Effector CD4-positive, alpha-beta T cell (primary cell): ENCODE results near the gene ISOC2.
A peak's percentile ranks its signal among the peaks of the same experiment; 100 is the strongest.
"Not testable (repeated sequence)": the region's sequence is repeated elsewhere in the genome, so short reads cannot be mapped to it uniquely, and the experiment has no call there.

ENCODE experiments used
- DNase-seq: peaks from one replicate; pipeline ENCODE4 v3.0.0-alpha.2; 2020

Gene ISOC2

DNA sequence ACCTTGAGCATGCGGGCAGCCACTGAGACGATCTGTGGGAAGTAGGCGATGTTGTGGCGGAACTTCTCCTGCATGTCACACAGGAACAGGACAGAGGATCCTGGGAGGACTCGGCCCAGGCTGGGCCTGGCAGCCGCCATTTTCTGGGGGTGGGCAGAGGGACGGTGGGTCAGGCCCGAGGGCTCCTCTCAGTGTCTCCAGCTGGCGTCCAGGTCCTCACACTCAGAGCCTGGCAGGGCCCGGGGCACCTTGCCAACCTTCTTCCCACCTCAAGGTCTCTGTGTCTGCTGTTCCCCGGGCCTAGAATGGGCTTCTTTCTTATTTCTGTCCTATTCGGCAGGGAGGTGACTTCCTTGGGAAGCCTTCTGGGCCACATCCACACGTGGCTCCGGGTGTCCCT lies 5.1 kb downstream of the ISOC2 start:
- DNase-seq = no peak

DNA sequence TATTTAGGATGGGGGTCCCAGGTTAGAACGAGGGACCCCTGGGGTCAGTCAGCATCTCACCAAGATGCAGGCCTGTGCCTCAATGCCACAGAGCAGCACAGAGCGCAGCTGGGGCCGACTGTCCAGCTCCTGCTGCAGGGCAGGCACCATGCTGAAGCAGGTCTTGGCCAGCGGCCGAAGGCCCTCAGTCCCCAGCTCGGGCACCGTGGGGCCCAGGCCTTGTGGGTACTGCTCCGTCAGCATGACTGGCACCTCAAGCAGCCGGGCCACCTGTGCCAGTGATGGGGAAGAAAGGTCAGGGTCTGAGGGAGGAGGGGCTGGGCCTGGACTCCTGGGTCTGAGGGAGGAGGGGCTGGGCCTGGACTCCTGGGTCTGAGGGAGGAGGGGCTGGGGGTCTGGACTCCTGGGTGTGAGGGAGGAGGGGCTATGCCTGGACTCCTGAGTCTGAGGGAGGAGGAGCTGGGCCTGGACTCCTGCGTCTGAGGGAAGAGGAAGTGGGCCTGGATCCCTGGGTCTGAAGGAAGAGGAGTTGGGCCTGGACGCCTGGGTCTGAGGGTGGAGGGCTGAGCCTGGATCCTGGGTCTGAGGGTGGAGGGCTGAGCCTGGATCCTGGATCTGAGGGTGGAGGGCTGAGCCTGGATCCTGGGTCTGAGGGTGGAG lies 5.7 kb downstream of the ISOC2 start:
- no peak for DNase-seq

DNA sequence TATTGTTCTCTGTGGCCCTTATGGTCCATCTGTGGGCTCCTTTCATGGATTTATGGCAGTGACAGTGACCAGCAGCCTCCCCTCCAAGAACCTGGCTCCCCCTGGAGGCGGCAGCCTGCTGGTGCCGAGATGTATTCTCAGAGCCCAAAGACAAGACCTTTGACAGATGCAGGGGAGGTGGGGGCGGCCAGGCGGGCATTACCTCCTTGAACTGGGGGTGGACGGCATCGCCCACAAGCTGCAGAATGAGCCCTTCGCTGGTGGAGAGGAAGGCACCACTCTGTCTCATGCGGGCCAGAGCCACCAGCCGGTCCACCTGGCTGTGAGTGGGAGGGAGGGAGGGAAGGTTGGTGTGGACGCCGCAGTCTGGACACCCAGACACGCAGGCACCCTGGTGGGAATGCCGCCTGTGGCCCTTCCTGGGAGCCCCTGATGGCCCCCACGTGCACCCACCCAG lies 6.6 kb downstream of the ISOC2 start:
- peak; percentile 23 for DNase-seq

DNA sequence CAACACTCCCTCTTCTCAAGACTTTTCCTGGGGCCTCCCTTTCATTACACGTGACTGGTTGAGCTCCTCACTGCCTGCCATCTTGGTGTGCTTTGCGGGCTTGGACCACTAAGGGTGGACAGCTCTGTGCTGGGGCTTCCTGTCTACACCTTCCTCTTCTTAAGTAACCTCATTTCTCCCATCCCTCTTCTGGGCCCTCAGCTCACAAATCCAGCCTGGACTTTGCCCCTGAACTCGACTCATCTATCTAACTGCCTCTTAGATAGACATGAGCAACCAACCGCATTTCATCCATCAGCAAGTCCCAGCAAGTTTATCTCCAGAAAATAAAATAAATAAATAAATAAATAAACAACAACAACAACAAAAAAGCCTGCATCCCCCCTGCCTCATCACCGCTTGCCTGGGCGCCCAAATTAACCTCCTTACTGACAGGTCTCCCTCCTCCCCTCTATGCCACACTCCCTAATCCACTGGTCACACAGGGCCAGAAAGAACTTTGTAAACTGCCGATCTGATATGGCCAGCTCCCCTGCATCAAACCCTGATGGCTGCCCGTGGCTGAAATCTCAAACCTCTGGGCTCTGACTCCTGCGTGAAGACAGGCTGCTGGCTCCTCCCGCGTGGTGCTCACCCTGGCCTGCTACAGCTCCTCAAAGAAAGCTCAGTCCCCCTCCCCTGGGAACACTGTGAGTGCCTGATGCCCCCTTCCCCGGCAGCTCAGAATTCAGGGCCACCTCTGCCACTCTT lies 7.8 kb downstream of the ISOC2 start:
- DNase-seq = no peak

DNA sequence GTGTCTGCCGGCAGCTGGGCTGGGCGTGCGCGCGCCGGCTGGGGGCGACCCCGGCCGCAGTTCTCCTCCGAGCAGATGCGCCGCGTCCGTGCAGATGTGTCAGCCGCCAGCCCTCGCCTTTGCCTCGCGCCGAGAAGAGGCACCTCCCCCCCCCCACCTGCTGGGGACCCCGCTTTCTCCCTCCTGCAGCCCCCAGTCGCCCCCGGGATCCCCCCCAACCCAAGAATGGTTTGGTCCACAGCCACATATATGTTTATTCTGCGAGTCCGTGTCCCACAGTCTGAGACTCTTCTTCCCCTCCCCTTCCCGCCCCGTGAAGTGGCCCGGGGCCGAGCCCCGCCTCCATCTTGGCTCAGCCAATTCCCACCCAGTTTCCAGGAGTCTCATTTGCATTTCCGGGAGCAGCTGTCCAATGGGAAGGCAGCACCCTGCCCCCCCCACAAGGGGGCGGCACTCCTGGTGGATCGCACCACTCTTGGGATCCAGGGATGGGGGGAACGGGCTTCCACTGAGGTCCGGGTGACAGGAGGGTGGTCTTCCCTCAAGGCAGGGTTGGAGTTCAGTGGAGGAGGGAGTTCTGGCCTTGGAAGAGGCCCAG lies 8.6 kb downstream of the ISOC2 start:
- no peak for DNase-seq

DNA sequence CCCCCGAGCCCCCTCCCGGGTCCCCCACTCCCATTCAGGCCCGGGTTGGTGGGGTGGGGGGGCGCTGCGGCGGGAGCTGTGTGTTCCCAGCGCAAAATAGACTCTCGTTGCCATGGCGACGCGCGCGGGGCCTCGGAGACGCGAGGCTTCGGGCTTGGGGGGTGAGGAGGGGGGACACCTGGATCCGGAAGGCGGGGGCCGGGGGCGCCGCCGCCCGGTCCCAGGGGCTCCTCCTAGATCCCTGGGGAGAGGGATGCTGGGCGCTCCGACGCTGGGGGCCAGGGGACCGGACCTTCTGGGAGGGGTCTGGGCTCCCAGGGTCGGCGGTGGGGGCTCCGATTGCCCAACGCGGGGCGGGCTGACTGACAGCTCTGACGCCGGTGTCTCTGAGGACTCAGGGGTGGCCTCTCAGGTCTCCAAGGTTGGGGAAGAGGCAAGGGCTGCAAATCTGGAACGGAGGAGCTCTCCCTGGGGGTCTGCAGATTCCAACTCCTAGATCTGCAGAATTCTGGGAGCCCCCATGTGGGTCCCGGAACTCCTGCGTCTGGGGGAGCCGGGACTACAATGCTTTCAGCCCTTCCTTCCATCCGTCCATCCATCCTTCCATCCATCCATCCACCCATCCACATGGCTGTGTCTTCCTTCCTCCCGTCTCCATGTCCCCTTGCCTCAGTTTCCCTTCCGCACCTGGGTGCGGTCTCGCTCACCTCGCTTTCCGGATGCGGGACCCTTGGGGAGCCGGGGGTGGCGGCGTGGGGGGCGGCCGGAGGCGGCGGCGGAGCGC lies 9.3 kb downstream of the ISOC2 start:
- DNase-seq = no peak

DNA sequence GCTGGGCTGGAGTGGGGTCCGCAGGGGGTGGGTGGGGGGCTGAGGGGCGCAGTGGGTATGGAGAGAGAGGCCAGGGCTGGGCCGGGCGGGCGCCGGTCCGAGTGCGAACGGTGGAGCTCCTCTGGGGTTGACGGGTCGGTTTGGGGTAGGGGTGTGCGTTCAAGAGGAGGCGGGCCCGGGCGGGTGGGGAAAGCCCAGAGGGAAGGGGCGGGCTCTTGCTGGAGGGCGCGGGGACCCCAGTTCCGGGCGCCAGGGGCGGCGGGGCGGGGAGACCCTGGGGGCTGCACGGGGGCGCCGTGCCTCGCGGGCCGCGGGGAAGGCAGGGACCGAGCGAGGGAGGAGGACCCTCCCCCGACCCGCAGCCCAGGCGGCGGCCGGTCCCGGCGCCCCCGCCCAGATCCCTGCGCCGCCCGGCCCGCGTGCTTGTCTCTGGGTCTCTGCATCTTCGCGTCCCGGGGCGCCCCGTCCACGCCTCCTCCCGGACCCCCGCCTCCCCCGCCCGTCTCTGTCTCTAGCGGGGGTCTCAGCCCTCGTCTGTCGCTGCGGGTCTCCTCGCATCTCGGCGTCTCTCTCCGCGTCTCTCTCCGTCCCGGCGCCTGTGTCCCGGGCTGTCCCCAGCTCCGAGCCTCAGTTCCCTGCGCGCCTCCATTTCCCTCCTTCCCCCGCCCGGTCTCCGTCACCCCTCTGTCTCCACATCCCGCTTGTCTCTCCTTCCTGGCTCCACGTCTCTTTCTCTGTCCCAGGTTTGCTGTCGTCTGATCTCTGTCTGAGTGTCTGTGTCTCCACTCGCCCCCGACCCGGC lies 10.1 kb downstream of the ISOC2 start:
- no peak for DNase-seq

DNA sequence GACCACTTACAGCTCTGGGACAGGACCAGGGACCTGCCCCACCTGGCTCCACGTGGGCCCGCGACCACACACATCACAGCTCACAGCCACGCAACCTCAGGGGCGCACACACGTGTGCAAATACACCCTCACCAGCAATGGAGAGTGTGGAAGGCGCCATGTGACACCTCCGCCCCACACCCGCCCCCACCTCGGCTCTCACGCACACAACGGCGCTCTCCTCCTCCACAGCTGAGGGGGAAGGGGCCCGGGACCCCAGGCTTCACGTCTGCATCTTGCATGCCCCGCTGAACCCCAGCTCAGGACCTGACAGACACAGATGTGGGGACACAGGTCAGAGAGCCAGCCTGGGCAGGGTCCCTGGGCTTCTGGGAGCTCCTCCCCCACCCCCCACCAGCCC lies 12.0 kb downstream of the ISOC2 start:
- DNase-seq = no peak

DNA sequence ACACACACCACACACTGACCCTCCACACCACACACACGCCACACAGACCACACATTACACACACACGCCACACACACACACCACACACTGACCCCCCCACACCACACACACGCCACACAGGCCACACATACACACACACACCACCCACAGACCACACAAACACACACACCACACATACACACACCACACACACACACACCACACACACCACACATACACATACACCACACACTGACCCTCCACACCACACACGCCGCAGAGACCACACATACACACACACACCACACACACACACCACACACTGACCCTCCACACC lies 13.3 kb downstream of the ISOC2 start:
- DNase-seq = not testable (repeated sequence)

DNA sequence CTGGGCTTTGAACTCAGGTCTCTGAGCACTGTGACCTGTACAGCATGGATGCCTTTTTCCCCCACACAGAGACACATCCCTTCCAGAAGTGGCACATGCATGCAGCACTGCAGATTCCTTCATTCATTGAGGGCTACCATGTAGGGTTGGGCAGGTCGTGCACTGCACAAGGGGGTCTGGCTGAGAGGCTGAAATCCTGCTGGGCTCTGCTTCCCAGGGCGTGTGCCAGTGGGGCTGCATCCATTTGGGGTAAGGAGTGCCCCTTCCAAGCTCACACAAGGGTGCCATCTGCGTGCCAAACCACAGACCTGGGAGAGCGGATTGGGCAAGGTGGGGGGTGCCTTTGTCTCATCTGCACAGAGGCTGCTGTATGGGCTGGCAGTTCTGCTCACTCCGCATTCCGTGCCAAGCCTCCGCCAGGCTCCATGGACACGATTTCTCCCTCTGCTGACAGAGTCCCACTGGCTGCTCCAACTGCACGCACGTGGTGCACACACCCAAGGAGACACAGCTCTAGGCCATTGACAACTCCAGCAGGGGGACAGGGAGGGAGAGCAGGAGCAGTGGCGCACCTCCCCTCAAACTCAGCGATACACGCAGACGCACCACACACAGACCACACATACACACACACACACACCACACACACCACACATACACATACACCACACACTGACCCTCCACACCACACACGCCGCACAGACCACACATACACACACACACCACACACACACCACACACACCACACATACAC lies 13.8 kb downstream of the ISOC2 start:
- DNase-seq = no peak

DNA sequence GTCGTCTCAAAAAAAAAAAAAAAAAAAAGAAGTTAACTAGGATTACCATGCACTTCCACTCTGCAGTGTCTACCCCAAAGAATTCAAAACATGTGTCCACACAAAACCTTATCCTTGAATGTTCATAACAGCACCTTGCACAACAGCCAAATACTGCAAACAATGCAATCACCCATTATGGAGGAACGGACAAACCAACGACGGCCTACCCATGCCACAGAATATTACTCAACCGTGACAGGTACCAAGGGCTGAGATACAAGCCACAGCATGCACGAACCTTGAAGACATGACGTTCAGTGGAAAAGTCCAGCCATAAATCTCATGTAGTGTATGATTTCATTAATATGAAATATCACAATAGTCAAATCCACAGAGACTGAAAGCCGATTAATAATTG lies 15.4 kb downstream of the ISOC2 start:
- no peak for DNase-seq

DNA sequence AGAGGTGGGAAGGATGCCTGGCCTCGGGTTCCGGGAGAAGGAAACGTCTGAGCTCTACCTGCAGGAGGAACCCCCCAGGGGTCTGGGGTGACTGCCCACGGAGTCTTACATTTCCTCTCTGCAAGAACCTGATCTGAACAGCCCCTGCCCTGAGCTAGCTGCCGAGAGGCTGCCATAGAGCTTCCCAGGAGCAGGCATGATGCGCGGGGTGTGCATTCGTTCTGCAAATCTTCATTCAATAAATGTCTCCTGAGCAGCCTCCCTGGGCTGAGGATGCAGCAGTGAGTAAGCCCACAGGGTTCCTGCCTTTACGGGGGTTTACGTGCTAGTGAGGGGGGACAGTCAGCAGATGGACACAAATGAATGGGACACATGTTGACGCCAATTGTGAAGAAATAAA lies 16.8 kb downstream of the ISOC2 start:
- no peak for DNase-seq

DNA sequence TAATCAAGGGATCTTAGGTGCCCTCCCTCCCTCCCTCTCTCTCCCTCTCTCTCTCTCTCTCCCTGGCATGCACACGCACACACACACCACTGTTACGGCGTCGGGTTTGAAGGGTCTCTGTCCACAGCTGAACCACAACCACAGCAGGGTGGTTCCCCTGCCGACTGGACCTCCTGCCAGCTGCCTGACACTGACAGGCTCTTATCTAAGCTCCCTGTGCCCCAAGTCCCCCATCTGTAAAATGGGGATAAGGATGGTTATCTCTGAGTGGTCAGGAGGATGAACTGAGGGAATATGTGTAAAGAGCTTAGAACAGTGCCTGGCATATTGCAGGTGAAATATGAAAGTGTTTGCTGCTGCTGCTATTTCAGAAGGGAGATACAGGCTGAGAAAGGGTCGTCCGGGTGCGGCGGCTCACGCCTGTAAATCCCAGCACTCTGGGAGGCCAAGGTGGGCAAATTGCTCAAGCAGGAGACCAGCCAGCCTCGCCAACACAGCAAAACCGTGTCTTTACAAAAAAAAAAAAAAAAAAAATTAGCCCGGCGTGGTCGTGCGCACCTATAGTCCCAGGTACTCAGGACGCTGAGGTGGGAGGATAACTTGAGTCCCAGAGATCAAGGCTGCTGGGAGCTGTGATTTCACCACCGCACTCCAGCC lies 17.5 kb downstream of the ISOC2 start:
- DNase-seq = no peak

DNA sequence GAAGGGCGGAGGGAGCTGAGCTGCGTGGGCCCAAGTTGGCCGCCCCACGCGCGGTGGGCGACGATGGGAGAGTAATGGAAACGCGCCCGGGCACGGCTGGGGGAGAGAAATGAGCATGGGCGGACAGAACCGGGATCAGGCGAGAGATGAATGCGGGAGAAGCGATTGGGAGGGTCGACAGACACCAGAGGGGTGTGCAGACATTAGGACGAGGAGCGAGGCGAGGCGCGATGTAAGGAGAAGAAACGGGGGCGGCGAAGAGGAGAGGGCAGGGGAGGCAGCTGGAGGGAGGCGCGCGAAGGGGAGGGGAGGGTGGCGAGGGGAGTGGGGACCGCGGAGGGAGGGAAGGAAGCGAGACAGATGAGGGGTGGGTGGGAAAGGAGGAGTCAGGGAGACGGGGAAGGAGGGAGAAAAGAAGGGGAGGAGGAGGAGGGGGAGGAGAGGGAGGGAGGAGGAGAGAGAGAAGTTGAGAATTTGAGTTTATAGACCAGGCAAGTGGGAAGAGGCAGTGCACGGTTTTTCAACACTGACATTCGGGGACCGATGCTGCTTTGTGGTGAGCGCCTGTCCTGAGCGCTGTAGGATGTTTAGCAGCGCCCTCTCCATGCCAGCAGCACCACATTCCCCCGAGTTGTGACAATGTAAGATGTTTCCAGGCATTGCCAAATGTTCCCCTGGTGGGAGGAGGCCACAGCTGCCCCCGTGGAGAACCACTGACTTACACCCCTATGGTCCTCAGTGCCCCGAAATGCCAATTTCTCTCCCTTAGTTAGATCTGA lies 18.2 kb downstream of the ISOC2 start, which contains the start of gene SHISA7:
SHISA7 (minus strand) TSS at position 256 of the 779 bp plus-strand sequence. CDS start 437 bp downstream, outside the sequence.
- DNase-seq = no peak

DNA sequence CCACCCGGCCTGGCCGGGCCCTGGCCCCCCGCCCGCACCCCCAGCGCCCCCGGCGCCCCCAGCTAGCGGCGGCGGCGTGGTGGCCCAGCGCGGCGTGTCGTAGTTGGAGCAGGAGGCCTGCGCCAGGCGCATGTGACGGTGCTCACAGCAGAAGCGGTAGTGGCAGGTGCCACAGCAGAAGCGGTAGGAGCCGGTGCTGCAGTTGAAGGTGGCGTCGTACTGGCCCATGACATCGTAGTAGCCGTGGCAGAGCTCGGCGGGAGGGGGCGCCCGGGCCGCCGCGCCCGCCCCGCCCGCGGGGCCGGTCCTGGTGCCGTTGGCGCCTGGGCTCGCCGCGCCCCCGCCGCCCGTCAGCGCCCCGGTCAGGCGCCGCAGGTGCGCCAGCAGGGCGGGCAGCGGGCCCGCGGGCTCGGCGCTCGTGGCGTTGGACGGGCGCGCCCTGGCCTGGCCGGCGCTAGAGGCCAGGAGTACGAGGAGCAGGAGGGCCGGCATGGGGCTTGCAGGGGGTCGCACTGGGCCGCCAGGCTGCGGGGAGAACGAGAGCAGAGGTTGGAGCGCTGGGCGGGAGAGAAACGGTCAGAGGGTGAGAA lies 19.0 kb downstream of the ISOC2 start:
- DNase-seq = no peak

DNA sequence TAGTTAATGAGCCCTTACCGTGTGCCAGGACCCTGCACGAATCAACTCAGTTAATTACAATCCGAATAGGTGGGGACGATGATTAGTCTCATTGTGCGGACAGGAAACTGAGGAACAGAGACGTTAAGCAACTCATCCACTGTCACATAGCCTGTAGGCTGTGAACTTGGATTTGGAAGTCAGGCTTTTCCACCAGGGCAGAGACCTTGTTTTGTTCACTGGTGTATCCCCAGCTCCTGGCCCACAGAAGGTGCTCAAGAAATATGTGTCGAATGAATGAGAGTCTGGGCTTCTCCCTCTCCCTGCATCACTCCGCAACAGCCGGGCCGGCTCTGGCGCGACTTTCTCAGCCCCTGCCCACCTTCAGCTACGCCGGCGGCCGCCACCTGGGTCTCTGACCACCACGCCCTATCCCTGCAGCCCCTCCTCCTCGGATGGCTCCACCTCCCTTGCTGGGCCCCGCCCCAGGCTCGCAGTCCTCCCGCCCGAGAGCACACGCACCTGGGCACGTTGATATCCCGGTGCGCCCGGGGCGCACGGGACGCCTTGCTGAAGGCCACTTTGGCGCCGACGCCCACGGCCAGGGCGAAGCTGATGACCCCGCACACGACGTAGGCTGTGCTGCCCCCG lies 19.6 kb downstream of the ISOC2 start:
- DNase-seq = no peak

DNA sequence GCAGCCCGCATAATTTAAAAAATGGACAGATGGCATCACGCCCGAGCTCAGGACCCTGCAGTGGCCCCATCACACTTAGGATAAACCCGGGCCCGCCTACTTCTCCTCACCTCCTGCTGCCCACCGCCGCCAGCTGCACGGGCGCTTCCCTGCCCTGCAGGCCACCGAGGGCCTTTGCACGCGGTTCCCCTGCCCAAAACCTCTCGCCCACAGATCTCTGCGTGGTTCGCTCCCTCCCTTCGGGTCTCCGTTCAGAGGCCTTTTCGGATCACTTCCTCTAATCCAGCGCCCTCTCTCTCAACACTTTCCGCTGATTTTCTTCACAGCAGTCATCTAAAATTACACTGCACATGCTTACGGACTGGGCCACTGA lies 20.1 kb downstream of the ISOC2 start:
- DNase-seq = no peak

DNA sequence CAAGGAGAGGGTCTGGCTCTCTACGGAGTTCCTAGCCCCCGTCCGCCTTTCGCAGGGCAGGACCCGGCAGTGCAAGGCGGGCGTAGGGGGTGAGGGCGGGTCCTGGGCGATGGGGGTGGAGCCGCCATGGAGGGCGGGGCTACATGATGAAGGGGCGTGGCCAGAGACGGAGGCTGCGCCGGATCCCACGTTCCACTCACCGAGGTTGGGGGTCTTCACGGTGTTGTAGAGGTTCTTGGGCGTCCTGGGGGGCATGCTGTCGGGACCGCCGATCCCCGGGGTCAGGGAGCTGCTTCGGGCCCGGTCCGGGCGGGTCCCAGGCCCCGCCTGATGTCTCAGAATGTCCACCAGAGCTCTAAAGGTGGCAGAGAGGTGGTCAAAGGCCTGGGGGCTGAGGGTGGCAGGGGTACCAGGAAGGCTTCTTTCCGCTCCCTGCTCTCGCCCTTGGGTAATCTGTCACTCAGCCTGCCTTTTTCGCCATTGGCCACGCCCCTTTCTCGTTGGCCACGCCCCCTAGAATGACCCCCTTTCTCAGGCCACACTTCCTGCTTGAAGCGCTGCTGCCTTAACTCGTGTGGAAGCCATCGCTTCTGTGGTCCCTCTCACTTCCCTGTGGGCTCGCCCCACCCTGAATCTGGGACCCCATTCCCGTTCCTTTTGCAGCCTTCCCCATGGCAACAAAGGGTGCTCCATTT lies 20.9 kb downstream of the ISOC2 start:
- DNase-seq = no peak

DNA sequence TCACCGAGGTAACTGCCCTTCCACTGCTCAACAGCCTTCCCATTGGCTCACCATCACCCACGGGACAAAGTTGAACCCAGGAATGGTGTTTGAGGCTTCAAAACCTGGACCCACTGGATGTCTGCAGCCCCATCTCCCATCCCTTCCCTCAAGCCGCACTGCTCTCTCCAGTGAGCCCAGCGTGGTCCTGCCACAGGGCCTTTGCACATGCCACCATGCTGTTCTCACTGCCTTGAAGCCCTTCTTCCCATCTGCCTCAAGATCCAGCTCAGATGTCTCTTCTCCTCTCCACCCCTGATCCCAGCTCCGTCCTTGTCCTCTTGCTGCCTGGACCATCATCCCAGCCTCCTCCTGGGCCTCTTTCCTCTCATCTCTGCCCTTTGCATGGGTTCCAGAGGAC lies 22.4 kb downstream of the ISOC2 start:
- no peak for DNase-seq
